GM21723 (cell line): ENCODE results near the gene MYOZ2.

ENCODE experiments used
- ATAC-seq: cut with Tn5 transposase; IDR thresholded peaks from one replicate; pipeline ENCODE4 v1.9.1; 2021; ENCODE audit warnings: mild to moderate bottlenecking, moderate library complexity; ENCODE audit not compliant: unreplicated experiment

Gene MYOZ2

GRCh38 chr4:119135721-119136121, at the start of gene MYOZ2:
Gene MYOZ2 (plus strand): TSS chr4:119135832. CDS start chr4:119136526, 694 bp downstream.
- no peak for ATAC-seq

- no peak for ATAC-seq
These were observed 48.5 kb upstream of the MYOZ2 start for GRCh38 chr4:119087121-119087520.

- ATAC-seq = no peak
These were observed 48.0 kb upstream of the MYOZ2 start for GRCh38 chr4:119087656-119088055.

GRCh38 chr4:119093042-119093827, 42.4 kb upstream of the MYOZ2 start:
- no peak for ATAC-seq

- no peak for ATAC-seq
These were observed 38.2 kb upstream of the MYOZ2 start for GRCh38 chr4:119097282-119097900.

GRCh38 chr4:119098306-119098705, 37.3 kb upstream of the MYOZ2 start:
- no peak for ATAC-seq

- ATAC-seq = no peak
These were observed 36.3 kb upstream of the MYOZ2 start for GRCh38 chr4:119099227-119099810.

- no peak for ATAC-seq
These were observed 35.0 kb upstream of the MYOZ2 start for GRCh38 chr4:119100655-119101054.

GRCh38 chr4:119103263-119103662, 32.4 kb upstream of the MYOZ2 start:
- no peak for ATAC-seq

- no peak for ATAC-seq
These were observed 30.9 kb upstream of the MYOZ2 start for GRCh38 chr4:119104644-119105273.

GRCh38 chr4:119105605-119106004, 30.0 kb upstream of the MYOZ2 start:
- no peak for ATAC-seq

- no peak for ATAC-seq
These were observed 29.3 kb upstream of the MYOZ2 start for GRCh38 chr4:119106036-119107000.

GRCh38 chr4:119110121-119110520, 25.5 kb upstream of the MYOZ2 start:
- ATAC-seq = no peak

- no peak for ATAC-seq
These were observed 24.3 kb upstream of the MYOZ2 start for GRCh38 chr4:119111296-119111695.

- ATAC-seq = no peak
These were observed 22.5 kb upstream of the MYOZ2 start for GRCh38 chr4:119113033-119113655.

- ATAC-seq = no peak
These were observed 19.6 kb upstream of the MYOZ2 start for GRCh38 chr4:119116021-119116420.

GRCh38 chr4:119116925-119117900, 18.4 kb upstream of the MYOZ2 start:
- ATAC-seq = no peak

GRCh38 chr4:119118397-119118796, 17.2 kb upstream of the MYOZ2 start:
- no peak for ATAC-seq

GRCh38 chr4:119124352-119124751, 11.3 kb upstream of the MYOZ2 start:
- no peak for ATAC-seq
